ENCODE data around the gene CBFA2T3. TPM values are rescaled to one million over a fixed set of nuclear protein-coding genes. Genes with fewer than 3 reads are reported as not detected.
A peak's percentile ranks its signal among the peaks of the same experiment; 100 is the strongest.

Gene CBFA2T3
- total RNA-seq, 1 experiment from 2014 or later: 13.7 TPM

DNA sequence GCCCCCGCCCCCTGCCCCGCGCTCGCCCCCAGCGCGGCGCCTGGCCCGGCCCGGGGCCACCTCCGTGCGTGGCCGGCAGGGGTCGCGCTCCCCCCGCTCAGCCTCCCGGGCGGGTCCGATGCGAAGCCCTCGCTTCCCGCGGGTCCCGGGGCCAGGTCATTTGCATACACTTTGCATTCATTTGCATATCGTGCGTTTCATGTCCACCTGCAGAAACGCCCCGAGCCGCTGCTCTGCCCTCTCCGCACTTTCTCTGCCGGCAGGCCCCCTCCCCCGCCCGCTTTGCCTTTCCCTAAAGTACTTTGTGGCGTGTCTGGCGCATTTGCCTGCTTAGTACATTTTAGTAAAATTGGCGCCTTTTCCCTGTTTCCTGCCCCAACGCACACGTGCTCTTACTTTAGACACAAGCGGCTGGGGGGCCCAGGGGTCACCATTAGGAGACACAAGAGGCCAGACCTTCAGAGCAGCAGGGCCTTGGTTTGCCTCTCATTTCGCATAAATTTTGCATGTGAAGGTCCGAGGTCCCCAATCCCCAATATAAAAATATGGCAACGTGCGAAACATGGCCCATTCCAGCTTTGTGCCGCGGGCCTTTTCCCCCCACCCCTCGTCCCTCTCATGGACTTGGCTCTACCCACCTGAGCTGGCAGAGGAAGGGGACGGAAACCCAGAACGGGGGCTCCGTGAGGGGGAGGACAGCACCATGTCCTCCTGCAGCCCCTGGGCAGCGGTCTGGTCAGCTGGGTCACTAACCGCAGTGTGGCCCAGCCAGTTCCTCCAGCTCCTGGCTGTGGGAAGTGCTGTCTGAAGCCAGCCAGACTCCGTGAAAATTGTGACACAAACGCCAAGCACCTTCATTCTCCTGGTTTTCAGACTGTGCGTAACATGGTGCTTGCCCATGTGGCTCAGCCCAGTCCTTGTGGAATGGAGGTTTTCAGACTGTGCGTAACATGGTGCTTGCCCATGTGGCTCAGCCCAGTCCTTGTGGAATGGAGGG, 34.8 kb downstream of the CBFA2T3 start:
- no TSS peak for BruUV-seq (replicated peaks)
- no peak for TF ChIP-seq SIN3A (IDR thresholded peaks at IDR 0.05; ENCODE audit: borderline replicate concordance, insufficient read depth, low read depth, low read length)
- TF ChIP-seq, protein P1, sequence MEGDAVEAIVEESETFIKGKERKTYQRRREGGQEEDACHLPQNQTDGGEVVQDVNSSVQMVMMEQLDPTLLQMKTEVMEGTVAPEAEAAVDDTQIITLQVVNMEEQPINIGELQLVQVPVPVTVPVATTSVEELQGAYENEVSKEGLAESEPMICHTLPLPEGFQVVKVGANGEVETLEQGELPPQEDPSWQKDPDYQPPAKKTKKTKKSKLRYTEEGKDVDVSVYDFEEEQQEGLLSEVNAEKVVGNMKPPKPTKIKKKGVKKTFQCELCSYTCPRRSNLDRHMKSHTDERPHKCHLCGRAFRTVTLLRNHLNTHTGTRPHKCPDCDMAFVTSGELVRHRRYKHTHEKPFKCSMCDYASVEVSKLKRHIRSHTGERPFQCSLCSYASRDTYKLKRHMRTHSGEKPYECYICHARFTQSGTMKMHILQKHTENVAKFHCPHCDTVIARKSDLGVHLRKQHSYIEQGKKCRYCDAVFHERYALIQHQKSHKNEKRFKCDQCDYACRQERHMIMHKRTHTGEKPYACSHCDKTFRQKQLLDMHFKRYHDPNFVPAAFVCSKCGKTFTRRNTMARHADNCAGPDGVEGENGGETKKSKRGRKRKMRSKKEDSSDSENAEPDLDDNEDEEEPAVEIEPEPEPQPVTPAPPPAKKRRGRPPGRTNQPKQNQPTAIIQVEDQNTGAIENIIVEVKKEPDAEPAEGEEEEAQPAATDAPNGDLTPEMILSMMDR (IDR thresholded peaks at IDR 0.05): peak; percentile 90
- H3K27ac ChIP-seq (ENCODE audit: low read length): no peak overlapping the region
- H3K4me3 ChIP-seq (ENCODE audit: low read depth in 2 of 2, low read length in 2 of 2): peak overlapping the region in 1 of 2 experiments; percentile 20; a peak in 1 of 4 replicates
- in situ Hi-C loops (cut with HindIII; ENCODE audit: low pct_unique_long_range_greater_than_20kb, low sequenced_read_pairs) (no loop called here), intact Hi-C loops (cut with micrococcal nuclease; ENCODE audit: unreplicated experiment) (no loop called here)
- POLR2A ChIA-PET: interaction anchor here (0.6 kb wide), 1 partner anchor 250 kb away, joined by 3 read pairs; no protein-coding TSS in a partner anchor
- no peaks in the 10 kb centered on the region for H3K9me3 ChIP-seq (ENCODE audit: control insufficient read depth, insufficient read depth, low read depth, low read length)
- H3K27me3 ChIP-seq (ENCODE audit: control insufficient read depth, insufficient read depth, low read length): no peaks in the 10 kb centered on the region
- CTCF ChIA-PET: no interaction called here
- no peaks in the 10 kb centered on the region for H3K4me1 ChIP-seq (ENCODE audit: control insufficient read depth, insufficient read depth, low read length)
- no peaks in the 10 kb centered on the region for H3K36me3 ChIP-seq (ENCODE audit: control insufficient read depth, insufficient read depth, low read length)
- peak; percentile 74 for ATAC-seq
- DNase-seq (ENCODE audit: low read depth, low spot score): no peak

DNA sequence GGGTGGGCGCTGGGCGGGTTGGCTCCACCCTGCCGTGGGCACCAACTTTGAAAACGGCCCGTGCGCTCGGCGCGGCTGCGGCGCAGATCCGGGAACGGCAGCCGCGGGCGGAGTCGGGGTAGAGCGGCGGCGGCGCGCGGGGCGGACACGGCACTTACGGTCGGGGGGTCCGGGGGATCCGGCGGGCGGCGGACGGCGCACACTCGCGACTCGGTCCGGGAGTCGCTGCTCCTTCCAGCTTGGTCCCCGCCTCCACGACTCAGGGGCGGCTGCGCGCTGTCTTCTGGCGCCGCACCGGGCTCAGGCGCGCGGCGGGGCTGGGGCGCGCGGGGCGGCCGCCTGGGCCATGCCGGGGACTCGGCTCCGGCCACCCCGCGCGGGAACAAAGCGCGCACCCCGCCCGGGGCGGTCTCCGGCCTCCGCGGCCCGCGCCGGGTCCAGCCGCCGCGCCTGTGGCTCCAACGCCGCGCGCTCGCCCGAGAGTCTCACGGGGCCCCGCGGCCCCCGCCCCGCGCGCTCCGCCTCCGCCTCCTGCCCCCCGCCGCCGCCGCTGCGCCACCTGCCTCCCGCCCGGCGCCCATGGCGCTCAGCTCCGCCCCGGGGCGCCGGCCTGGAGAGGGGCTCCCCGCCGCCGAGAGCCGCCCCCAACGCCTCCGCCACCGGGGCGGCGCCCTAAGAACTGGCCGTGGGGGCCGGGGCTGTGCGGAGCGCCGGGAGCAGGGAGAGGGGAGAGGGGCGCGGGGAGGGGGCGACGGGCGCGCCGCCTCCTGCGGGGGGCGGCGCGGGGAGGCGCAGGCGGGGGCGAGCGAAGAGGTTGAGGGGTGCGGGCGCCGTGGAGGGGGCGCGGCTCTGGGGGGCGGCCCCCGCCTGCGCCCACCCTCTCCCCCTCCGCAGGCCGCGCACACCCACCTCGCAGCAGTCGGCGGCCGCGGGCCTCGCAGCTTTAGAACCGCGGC, 35.9 kb downstream of the CBFA2T3 start:
- H3K27me3 ChIP-seq (ENCODE audit: control insufficient read depth, insufficient read depth, low read length): no peaks in the 10 kb centered on the region
- TF ChIP-seq, protein P2, sequence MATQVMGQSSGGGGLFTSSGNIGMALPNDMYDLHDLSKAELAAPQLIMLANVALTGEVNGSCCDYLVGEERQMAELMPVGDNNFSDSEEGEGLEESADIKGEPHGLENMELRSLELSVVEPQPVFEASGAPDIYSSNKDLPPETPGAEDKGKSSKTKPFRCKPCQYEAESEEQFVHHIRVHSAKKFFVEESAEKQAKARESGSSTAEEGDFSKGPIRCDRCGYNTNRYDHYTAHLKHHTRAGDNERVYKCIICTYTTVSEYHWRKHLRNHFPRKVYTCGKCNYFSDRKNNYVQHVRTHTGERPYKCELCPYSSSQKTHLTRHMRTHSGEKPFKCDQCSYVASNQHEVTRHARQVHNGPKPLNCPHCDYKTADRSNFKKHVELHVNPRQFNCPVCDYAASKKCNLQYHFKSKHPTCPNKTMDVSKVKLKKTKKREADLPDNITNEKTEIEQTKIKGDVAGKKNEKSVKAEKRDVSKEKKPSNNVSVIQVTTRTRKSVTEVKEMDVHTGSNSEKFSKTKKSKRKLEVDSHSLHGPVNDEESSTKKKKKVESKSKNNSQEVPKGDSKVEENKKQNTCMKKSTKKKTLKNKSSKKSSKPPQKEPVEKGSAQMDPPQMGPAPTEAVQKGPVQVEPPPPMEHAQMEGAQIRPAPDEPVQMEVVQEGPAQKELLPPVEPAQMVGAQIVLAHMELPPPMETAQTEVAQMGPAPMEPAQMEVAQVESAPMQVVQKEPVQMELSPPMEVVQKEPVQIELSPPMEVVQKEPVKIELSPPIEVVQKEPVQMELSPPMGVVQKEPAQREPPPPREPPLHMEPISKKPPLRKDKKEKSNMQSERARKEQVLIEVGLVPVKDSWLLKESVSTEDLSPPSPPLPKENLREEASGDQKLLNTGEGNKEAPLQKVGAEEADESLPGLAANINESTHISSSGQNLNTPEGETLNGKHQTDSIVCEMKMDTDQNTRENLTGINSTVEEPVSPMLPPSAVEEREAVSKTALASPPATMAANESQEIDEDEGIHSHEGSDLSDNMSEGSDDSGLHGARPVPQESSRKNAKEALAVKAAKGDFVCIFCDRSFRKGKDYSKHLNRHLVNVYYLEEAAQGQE (IDR thresholded peaks at IDR 0.05; ENCODE audit: insufficient read depth in 1 of 2, low read depth in 2 of 2, low read length in 1 of 2): no peak
- TF ChIP-seq TCF7L2 (IDR thresholded peaks at IDR 0.05; ENCODE audit: low read depth, low read length) (no peak), SIN3A (IDR thresholded peaks at IDR 0.05; ENCODE audit: borderline replicate concordance, insufficient read depth, low read depth, low read length) (no peak), POLR2AphosphoS5 (IDR thresholded peaks at IDR 0.05; ENCODE audit: low read depth, low read length) (no peak)
- TF ChIP-seq, protein P1 (IDR thresholded peaks at IDR 0.05): no peak
- no peaks in the 10 kb centered on the region for H3K36me3 ChIP-seq (ENCODE audit: control insufficient read depth, insufficient read depth, low read length)
- peak overlapping the region; percentile 51; the same call in 1 of the 2 replicates for H3K27ac ChIP-seq (ENCODE audit: low read length)
- ChIA-PET CTCF (interaction anchor here (0.6 to 0.9 kb wide), 4 partner anchors 12 to 213 kb away, joined by 3 to 4 read pairs (median 3); no protein-coding TSS in a partner anchor), POLR2A (interaction anchor here (0.6 kb wide), 1 partner anchor 251 kb away, joined by 3 read pairs; no protein-coding TSS in a partner anchor)
- DNase-seq (ENCODE audit: low read depth, low spot score): no peak
- H3K4me1 ChIP-seq (ENCODE audit: control insufficient read depth, insufficient read depth, low read length): no peaks in the 10 kb centered on the region
- intact Hi-C loops (cut with micrococcal nuclease; ENCODE audit: unreplicated experiment): no loop called here
- peak; percentile 68 for ATAC-seq
- in situ Hi-C loops (cut with HindIII; ENCODE audit: low pct_unique_long_range_greater_than_20kb, low sequenced_read_pairs): no loop called here
- BruUV-seq (replicated peaks): no TSS peak
- H3K9me3 ChIP-seq (ENCODE audit: control insufficient read depth, insufficient read depth, low read depth, low read length): no peaks in the 10 kb centered on the region
- H3K4me3 ChIP-seq (ENCODE audit: low read depth in 2 of 2, low read length in 2 of 2): peak overlapping the region; percentile 49 to 53
